Omental fat pad (tissue), 4 donors: Measurements from ENCODE around the gene NME1. TPM values are rescaled to one million over a fixed set of nuclear protein-coding genes. Genes with fewer than 3 reads are reported as not detected.
A peak's percentile ranks its signal among the peaks of the same experiment; 100 is the strongest.

Experiments used
- ATAC-seq: fragments of 150-250 bp; one replicate; pipeline ENCODE4 v1.9.1; 2016; ENCODE audit warnings: mild to moderate bottlenecking, moderate library complexity; ENCODE audit not compliant: low FRiP score
- DNase-seq: peaks from one replicate; pipeline ENCODE4 v3.0.0-alpha.2; 2019; ENCODE audit warnings: low spot score
- total RNA-seq, 4 donors: library from RNA; depleted of rRNA; stranded (reverse); fragments of >200 nt; gene quantifications; one replicate each; pipeline ENCODE4 v1.1.0, GENCODE V29; 2016
- TF ChIP-seq, protein P1 (sequence below), 3 donors: fragments of 450-650 bp; IDR thresholded peaks; one replicate each; pipeline ENCODE4 v1.5.1; 2016 to 2017; ENCODE audit warnings: antibody characterized with exemption in 3 of 3, mild to moderate bottlenecking in 3 of 3, moderate library complexity in 2 of 3

NME1 gene
- total RNA-seq, 4 donors from 2014 or later: 24.1 to 95.2 (median 77.1) TPM

DNA sequence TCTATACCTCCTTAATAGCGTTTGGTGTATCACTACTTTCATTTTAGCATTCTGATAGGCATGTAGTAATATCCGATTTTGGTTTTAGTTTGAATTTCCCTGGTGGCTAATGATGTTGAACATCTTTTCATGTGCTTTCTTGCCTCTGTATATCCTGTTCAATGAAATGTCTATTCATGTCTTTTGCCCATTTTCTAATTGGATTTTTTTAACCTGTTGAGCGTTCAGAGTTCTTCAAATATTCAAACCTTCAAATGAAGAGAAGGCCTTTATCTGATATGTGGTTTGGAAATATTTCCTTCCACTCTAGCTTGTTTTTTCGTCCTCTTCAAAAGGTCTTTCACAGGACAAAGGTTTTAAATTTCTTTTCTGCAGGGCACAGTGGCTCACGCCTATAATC is 2.4 kb upstream of the NME1 start:
- no peak for ATAC-seq
- TF ChIP-seq, protein P1, sequence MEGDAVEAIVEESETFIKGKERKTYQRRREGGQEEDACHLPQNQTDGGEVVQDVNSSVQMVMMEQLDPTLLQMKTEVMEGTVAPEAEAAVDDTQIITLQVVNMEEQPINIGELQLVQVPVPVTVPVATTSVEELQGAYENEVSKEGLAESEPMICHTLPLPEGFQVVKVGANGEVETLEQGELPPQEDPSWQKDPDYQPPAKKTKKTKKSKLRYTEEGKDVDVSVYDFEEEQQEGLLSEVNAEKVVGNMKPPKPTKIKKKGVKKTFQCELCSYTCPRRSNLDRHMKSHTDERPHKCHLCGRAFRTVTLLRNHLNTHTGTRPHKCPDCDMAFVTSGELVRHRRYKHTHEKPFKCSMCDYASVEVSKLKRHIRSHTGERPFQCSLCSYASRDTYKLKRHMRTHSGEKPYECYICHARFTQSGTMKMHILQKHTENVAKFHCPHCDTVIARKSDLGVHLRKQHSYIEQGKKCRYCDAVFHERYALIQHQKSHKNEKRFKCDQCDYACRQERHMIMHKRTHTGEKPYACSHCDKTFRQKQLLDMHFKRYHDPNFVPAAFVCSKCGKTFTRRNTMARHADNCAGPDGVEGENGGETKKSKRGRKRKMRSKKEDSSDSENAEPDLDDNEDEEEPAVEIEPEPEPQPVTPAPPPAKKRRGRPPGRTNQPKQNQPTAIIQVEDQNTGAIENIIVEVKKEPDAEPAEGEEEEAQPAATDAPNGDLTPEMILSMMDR (IDR thresholded peaks at IDR 0.05): no peak
- no peak for DNase-seq

DNA sequence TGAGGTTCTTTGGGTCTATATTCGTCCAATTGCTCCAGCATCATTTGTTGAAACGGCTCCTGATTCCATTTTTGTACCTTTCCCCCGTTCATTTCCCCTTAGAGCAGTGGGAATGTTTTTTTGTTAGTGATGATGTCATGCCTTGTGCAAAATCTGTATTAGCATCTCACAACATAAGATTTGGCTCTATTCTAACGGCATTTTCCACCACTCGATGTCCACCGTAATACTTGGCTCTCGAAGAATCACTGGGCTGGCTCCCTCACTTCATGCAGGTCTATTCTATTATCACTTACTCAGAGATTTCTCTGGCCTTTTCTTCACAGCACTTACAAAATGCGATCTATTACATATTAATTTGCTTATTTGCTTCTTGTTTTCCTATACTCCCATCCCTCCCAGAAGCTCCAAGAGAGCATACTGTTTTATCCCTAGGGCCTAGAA is 571 bp upstream of the NME1 start:
- DNase-seq (no peak), ATAC-seq (peak; percentile 18)
- TF ChIP-seq, protein P1 (IDR thresholded peaks at IDR 0.05): no peak

DNA sequence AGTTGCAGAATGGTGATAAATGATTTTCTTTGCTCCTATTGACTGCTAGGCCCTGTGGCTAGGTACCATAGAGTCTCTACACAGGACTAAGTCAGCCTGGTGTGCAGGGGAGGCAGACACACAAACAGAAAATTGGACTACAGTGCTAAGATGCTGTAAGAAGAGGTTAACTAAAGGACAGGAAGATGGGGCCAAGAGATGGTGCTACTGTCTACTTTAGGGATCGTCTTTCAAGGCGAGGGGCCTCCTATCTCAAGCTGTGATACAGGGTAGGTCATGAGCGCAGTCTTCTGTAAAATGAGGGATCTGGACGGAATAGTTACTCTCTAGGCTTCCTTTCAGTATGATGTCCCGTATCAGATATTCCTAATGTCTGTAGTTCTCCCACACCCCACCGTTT is 817 bp downstream of the NME1 start:
- TF ChIP-seq, protein P1 (IDR thresholded peaks at IDR 0.05): no peak
- no peak for DNase-seq
- ATAC-seq: no peak

DNA sequence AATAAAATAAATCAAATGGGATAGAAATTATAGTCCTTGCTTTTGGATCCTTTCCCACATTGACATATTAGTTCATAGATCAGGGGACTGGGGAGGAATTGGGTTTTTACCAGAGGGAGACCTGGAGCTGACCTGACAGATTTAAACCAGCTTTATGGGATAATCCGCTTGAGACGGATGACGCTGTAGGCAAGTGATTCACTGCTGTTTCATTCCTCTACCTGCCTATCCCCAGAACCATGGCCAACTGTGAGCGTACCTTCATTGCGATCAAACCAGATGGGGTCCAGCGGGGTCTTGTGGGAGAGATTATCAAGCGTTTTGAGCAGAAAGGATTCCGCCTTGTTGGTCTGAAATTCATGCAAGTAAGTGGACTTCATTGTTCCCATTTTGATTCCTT is 2.1 kb downstream of the NME1 start:
- DNase-seq: no peak
- TF ChIP-seq, protein P1 (IDR thresholded peaks at IDR 0.05): no peak
- no peak for ATAC-seq

DNA sequence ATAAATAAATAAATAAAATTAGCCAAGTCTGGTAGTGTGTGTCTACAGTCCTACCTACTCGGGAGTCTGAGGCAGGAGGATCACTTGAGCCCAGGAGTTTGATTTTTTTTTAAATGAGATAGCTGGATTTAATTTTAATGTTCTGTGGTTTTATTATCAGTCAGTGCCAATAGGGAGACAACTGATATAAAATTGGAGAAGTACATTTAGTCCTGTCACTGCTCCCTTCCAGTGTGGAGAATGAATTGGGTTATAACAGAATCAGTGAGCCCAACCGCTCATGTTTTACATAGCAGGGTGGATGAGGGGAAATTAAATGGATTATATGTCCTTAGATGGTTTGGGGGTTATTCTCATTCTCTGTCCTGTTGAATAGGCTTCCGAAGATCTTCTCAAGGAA is 6.2 kb downstream of the NME1 start:
- no peak for ATAC-seq
- TF ChIP-seq, protein P1 (IDR thresholded peaks at IDR 0.05): no peak
- DNase-seq: no peak

DNA sequence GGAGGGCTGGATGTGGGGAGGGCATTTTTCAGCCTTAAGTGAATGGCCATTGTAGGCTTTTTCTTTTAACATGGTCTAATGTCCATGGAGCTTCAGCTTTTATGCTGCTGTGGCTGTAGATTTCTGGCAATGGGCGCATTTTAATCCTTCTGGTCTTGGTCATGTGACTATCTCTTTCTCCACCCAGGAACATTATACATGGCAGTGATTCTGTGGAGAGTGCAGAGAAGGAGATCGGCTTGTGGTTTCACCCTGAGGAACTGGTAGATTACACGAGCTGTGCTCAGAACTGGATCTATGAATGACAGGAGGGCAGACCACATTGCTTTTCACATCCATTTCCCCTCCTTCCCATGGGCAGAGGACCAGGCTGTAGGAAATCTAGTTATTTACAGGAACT is 8.2 kb downstream of the NME1 start:
- ATAC-seq (no peak), DNase-seq (no peak)
- TF ChIP-seq, protein P1 (IDR thresholded peaks at IDR 0.05): no peak

DNA sequence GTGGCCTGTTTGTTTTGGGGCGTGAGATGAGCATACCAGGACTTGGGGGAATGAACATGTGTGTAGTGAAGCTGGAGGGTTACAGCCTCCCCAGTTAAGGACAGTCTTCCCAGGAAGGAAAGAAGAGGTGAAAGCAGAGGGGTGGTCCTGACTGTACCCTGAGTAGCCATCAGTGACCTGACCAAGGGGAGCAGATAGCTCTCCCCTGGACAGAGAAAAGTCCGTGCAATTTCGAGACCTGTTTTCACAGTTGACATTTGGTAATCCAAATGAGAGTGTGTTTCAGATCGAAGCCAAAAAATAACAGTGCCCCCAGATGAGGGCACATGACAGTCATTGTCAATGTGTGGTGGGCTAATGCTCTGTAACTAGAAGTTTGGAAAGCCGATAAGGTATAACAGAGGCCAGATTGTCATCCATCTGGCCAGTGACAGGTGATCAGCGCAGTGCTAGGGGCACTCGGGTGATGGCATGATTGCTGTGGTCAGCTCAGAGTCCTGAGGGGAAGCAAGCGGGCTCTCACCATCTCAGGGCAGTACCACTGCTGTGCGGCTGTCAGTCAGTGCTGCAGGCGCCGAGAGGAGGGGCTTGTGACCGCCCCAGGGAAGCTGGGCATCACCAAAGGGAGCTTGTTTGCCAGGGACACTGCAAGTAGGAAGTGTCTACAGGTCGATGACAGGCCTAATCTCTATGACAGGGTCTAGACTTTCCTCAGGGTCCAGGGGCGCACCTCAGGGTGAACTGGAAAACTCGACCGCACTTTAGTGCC is 11.7 kb downstream of the NME1 start:
- TF ChIP-seq, protein P1 (IDR thresholded peaks at IDR 0.05): no peak
- DNase-seq: no peak
- ATAC-seq: no peak
